Brain microvascular endothelial cell (primary cell): ENCODE data around the gene CCDC201.

Experiments
- DNase-seq: peaks from one replicate; pipeline ENCODE4 v3.0.0-alpha.2; 2020
- H3K27ac ChIP-seq: fragments of 250-450 bp; sonication (Bioruptor Pico); 2 replicates; pipeline ENCODE4 v1.5.1; 2020; ENCODE audit warnings: mild to moderate bottlenecking, moderate library complexity
- H3K27me3 ChIP-seq: fragments of 250-450 bp; sonication (Bioruptor Pico); replicated peaks from 2 replicates; pipeline ENCODE4 v1.5.1; 2020; ENCODE audit warnings: mild to moderate bottlenecking
- H3K36me3 ChIP-seq: fragments of 250-450 bp; sonication (Bioruptor Pico); replicated peaks from 2 replicates; pipeline ENCODE4 v1.5.1; 2020; ENCODE audit warnings: mild to moderate bottlenecking
- H3K4me3 ChIP-seq: 2 replicates; pipeline ENCODE4 v1.5.1; 2011; ENCODE audit warnings: low read depth, mild to moderate bottlenecking, control low read depth, low read length, moderate library complexity
- CTCF ChIP-seq: IDR thresholded peaks from 2 replicates; pipeline ENCODE4 v1.5.1; 2011; ENCODE audit warnings: low read depth, mild to moderate bottlenecking, moderate library complexity, low read length, control low read depth, inconsistent platforms; ENCODE audit errors: missing control alignments
- in situ Hi-C: cut with HindIII; loops from 2 replicates; pipeline ENCODE4 v1.10.0; 2017; ENCODE audit warnings: low sequenced_read_pairs, low pct_ligation_motif_present

CCDC201 gene

GRCh38 chr7:45892407-45893035 lies 19.6 kb upstream of the CCDC201 start:
- no peak for DNase-seq
- TF ChIP-seq CTCF, result no peak
- in situ Hi-C loops, result no loop called here
- Histone ChIP-seq H3K4me3 (no peak overlapping the region), H3K36me3 (no peaks in the 10 kb centered on the region), H3K27me3 (no peaks in the 10 kb centered on the region), H3K27ac (no peak overlapping the region)

- Histone ChIP-seq H3K27ac (no peak overlapping the region), H3K36me3 (no peaks in the 10 kb centered on the region), H3K27me3 (no peaks in the 10 kb centered on the region), H3K4me3 (no peak overlapping the region)
- no peak for DNase-seq
- no peak for TF ChIP-seq CTCF
- in situ Hi-C loops, result no loop called here
These were observed 18.9 kb upstream of the CCDC201 start for GRCh38 chr7:45891462-45892402.

GRCh38 chr7:45890902-45891461 lies 18.1 kb upstream of the CCDC201 start:
- no peak overlapping the region for H3K4me3 ChIP-seq
- no peak overlapping the region for H3K27ac ChIP-seq
- peak; percentile 48 for TF ChIP-seq CTCF
- no peak for DNase-seq
- no peaks in the 10 kb centered on the region for H3K36me3 ChIP-seq
- no peaks in the 10 kb centered on the region for H3K27me3 ChIP-seq
- in situ Hi-C loops, result no loop called here

GRCh38 chr7:45890125-45890901 lies 17.4 kb upstream of the CCDC201 start:
- no peak for TF ChIP-seq CTCF
- in situ Hi-C loops, result no loop called here
- Histone ChIP-seq H3K4me3 (no peak overlapping the region), H3K27ac (no peak overlapping the region), H3K27me3 (no peaks in the 10 kb centered on the region), H3K36me3 (no peaks in the 10 kb centered on the region)
- no peak for DNase-seq

GRCh38 chr7:45889367-45890067 lies 16.6 kb upstream of the CCDC201 start:
- in situ Hi-C loops, result no loop called here
- H3K4me3 ChIP-seq, result no peak overlapping the region
- no peak for DNase-seq
- no peaks in the 10 kb centered on the region for H3K27me3 ChIP-seq
- H3K36me3 ChIP-seq, result no peaks in the 10 kb centered on the region
- no peak overlapping the region for H3K27ac ChIP-seq
- no peak for TF ChIP-seq CTCF
